PFSK-1 (cell line): ENCODE data around the gene SCARB1.

Experiments
- FOXP2 ChIP-seq: optimal IDR thresholded peaks from 2 replicates; pipeline ENCODE3; 2011; ENCODE audit warnings: borderline replicate concordance, control low read depth, inconsistent platforms; ENCODE audit not compliant: insufficient read depth; ENCODE audit errors: extremely low read length, extremely low read depth
- POLR2AphosphoS5 ChIP-seq: IDR thresholded peaks from 2 replicates; pipeline ENCODE4 v1.6.1; 2012; ENCODE audit warnings: low read depth, mild to moderate bottlenecking, control low read depth, low read length, moderate library complexity
- REST ChIP-seq, 2 experiments: IDR thresholded peaks; 2 replicates each; pipeline versions ENCODE4 v1.6.1 to v1.8.0; 2011 to 2012; ENCODE audit warnings: low read depth in 2 of 2, low read length in 2 of 2, control low read depth in 1 of 2, inconsistent platforms in 1 of 2, mild to moderate bottlenecking in 1 of 2, moderate library complexity in 1 of 2; ENCODE audit not compliant: insufficient read depth in 1 of 2
- SIN3A ChIP-seq: IDR thresholded peaks from 2 replicates; pipeline ENCODE4 v1.6.1; 2012; ENCODE audit warnings: mild to moderate bottlenecking, low read length, moderate library complexity, borderline replicate concordance; ENCODE audit not compliant: insufficient read depth
- TAF1 ChIP-seq: IDR thresholded peaks from 2 replicates; pipeline ENCODE4 v1.6.1; 2012; ENCODE audit warnings: low read length, control low read depth, borderline replicate concordance; ENCODE audit not compliant: insufficient read depth

The SCARB1 gene

GRCh38 chr12:124782132-124782531 lies 81.5 kb downstream of the SCARB1 start:
- TF ChIP-seq REST (IDR thresholded peaks at IDR 0.05; ENCODE audit: insufficient read depth in 1 of 2, low read depth in 2 of 2, low read length in 2 of 2) (no peak), FOXP2 (no peak), POLR2AphosphoS5 (no peak), SIN3A (no peak)

- TF ChIP-seq POLR2AphosphoS5 (no peak), REST (IDR thresholded peaks at IDR 0.05; ENCODE audit: insufficient read depth in 1 of 2, low read depth in 2 of 2, low read length in 2 of 2) (no peak), FOXP2 (no peak), TAF1 (no peak), SIN3A (no peak)
Observed at GRCh38 chr12:124780752-124781685, 82.6 kb downstream of the SCARB1 start.

GRCh38 chr12:124780336-124780735 lies 83.3 kb downstream of the SCARB1 start:
- TF ChIP-seq POLR2AphosphoS5: no peak
- no peak for TF ChIP-seq FOXP2
- no peak for TF ChIP-seq REST (IDR thresholded peaks at IDR 0.05; ENCODE audit: insufficient read depth in 1 of 2, low read depth in 2 of 2, low read length in 2 of 2)
- TF ChIP-seq SIN3A: no peak
- TF ChIP-seq TAF1: no peak

- TF ChIP-seq REST (IDR thresholded peaks at IDR 0.05; ENCODE audit: insufficient read depth in 1 of 2, low read depth in 2 of 2, low read length in 2 of 2) (no peak), FOXP2 (no peak), TAF1 (no peak), SIN3A (no peak), POLR2AphosphoS5 (no peak)
Observed at GRCh38 chr12:124779161-124780141, 84.2 kb downstream of the SCARB1 start.
